Tibial artery (tissue), 4 donors: ENCODE measurements around the gene KIF24.

Experiments
- DNase-seq, 2 donors: peaks; one replicate each; pipeline ENCODE4 v3.0.0-alpha.2; 2019
- H3K27ac ChIP-seq, 2 donors: fragments of 200-600 bp; sonication (generic) in 1 of 2; 1 replicate in 1 of 2; 2 replicates in 1 of 2; pipeline ENCODE4 v1.5.1; 2018 to 2019; ENCODE audit warnings: mild to moderate bottlenecking in 1 of 2
- H3K27me3 ChIP-seq, 2 donors: fragments of 200-600 bp; sonication (generic) in 1 of 2; one replicate each; pipeline versions ENCODE4 v1.5.1 to v1.6.0; 2016 to 2019
- H3K36me3 ChIP-seq, 3 donors: fragments of 200-600 bp; sonication (generic) in 2 of 3; one replicate each; pipeline ENCODE4 v1.5.1; 2016 to 2019; ENCODE audit warnings: mild to moderate bottlenecking in 2 of 3
- H3K4me1 ChIP-seq, 4 donors: fragments of 200-600 bp; sonication (generic) in 2 of 4; 1 replicate in 3 of 4; 2 replicates in 1 of 4; pipeline ENCODE4 v1.5.1; 2016 to 2019
- H3K4me3 ChIP-seq, 2 donors: fragments of 200-600 bp; sonication (generic) in 1 of 2; 1 replicate in 1 of 2; 2 replicates in 1 of 2; pipeline ENCODE4 v1.5.1; 2018 to 2019; ENCODE audit warnings: mild to moderate bottlenecking in 2 of 2
- H3K9me3 ChIP-seq, 3 donors: fragments of 200-600 bp; sonication (generic) in 1 of 3; one replicate each; pipeline ENCODE4 v1.5.1; 2016 to 2019
- CTCF ChIP-seq, 2 experiments: fragments of 200-600 bp in 1 of 2; fragments of 450-650 bp in 1 of 2; IDR thresholded peaks; one replicate each; pipeline ENCODE4 v1.5.1; 2017 to 2019; ENCODE audit warnings: antibody characterized with exemption in 2 of 2, mild to moderate bottlenecking in 1 of 2, moderate library complexity in 1 of 2
- intact Hi-C: fragments of 100-400 bp; cut with DNase I; formaldehyde crosslinking; loops from one replicate; pipeline ENCODE4 v1.15.0; 2023; ENCODE audit warnings: low total_unique reads

KIF24 gene

GRCh38 chr9:34326690-34327089, 2.4 kb downstream of the KIF24 start:
- no peak overlapping the region for H3K4me3 ChIP-seq
- no peaks in the 10 kb centered on the region for H3K9me3 ChIP-seq
- peaks cover 0 to 29% (median 8%) of the 10 kb centered on the region in 4 donors for H3K4me1 ChIP-seq
- no peak overlapping the region for H3K27ac ChIP-seq
- no peak for DNase-seq
- no peaks in the 10 kb centered on the region for H3K27me3 ChIP-seq
- intact Hi-C loops = no loop called here
- TF ChIP-seq CTCF (IDR thresholded peaks at IDR 0.05) = no peak
- no peaks in the 10 kb centered on the region for H3K36me3 ChIP-seq

- no peak for TF ChIP-seq CTCF (IDR thresholded peaks at IDR 0.05)
- H3K36me3 ChIP-seq = no peaks in the 10 kb centered on the region
Measured at GRCh38 chr9:34322899-34323591, 6.0 kb downstream of the KIF24 start.

GRCh38 chr9:34321451-34321850, 7.6 kb downstream of the KIF24 start:
- DNase-seq = no peak
- Histone ChIP-seq H3K4me3 (no peak overlapping the region), H3K27ac (no peak overlapping the region), H3K36me3 (no peaks in the 10 kb centered on the region), H3K27me3 (no peaks in the 10 kb centered on the region), H3K4me1 (peaks cover 0 to 10% (median 0%) of the 10 kb centered on the region in 4 donors), H3K9me3 (no peaks in the 10 kb centered on the region)
- intact Hi-C loops = no loop called here
- no peak for TF ChIP-seq CTCF (IDR thresholded peaks at IDR 0.05)

More at GRCh38 chr9:34322899-34323591, 6.0 kb downstream of the KIF24 start:
- Histone ChIP-seq H3K4me3 (no peak overlapping the region), H3K4me1 (peaks cover 0 to 10% (median 0%) of the 10 kb centered on the region in 4 donors), H3K27ac (no peak overlapping the region), H3K9me3 (no peaks in the 10 kb centered on the region), H3K27me3 (no peaks in the 10 kb centered on the region)
- DNase-seq = no peak
- intact Hi-C loops = no loop called here

GRCh38 chr9:34318163-34318790, 10.8 kb downstream of the KIF24 start:
- H3K4me1 ChIP-seq = peaks cover 0 to 7% (median 0%) of the 10 kb centered on the region in 4 donors
- no peaks in the 10 kb centered on the region for H3K36me3 ChIP-seq

GRCh38 chr9:34317436-34317835, 11.6 kb downstream of the KIF24 start:
- no peak for TF ChIP-seq CTCF (IDR thresholded peaks at IDR 0.05)
- DNase-seq = no peak
- no peaks in the 10 kb centered on the region for H3K27me3 ChIP-seq
- no peaks in the 10 kb centered on the region for H3K36me3 ChIP-seq
- no peak overlapping the region for H3K4me3 ChIP-seq
- intact Hi-C loops = no loop called here
- H3K4me1 ChIP-seq = no peaks in the 10 kb centered on the region
- H3K9me3 ChIP-seq = no peaks in the 10 kb centered on the region
- H3K27ac ChIP-seq = no peak overlapping the region

More at GRCh38 chr9:34318163-34318790, 10.8 kb downstream of the KIF24 start:
- Histone ChIP-seq H3K9me3 (no peaks in the 10 kb centered on the region), H3K27me3 (no peaks in the 10 kb centered on the region), H3K27ac (no peak overlapping the region), H3K4me3 (no peak overlapping the region)
- intact Hi-C loops = no loop called here
- TF ChIP-seq CTCF (IDR thresholded peaks at IDR 0.05) = no peak
- no peak for DNase-seq
